ENCODE measurements around the gene PRKAR1B.

- TF ChIP-seq CTCF (IDR thresholded peaks at IDR 0.05) (no peak), SIN3A (IDR thresholded peaks at IDR 0.05; ENCODE audit: borderline replicate concordance, insufficient read depth, low read depth, low read length) (no peak)
These were observed 225.6 kb downstream of the PRKAR1B start for GRCh38 chr7:501526-501925.
